Measurements from ENCODE around the gene CCDC141.

- TF ChIP-seq SAP130 (CRISPR knock-in tag; IDR thresholded peaks at IDR 0.05; ENCODE audit: low read depth) (no peak), NR1H2 (CRISPR knock-in tag; IDR thresholded peaks at IDR 0.05; ENCODE audit: borderline replicate concordance, low read depth) (no peak), SIN3A (IDR thresholded peaks at IDR 0.05; ENCODE audit: borderline replicate concordance, low read depth, low read length) (no peak), RAD21 (CRISPR knock-in tag; IDR thresholded peaks at IDR 0.05) (no peak), ETS1 (CRISPR knock-in tag; IDR thresholded peaks at IDR 0.05) (no peak), HMGXB4 (CRISPR knock-in tag; IDR thresholded peaks at IDR 0.05; ENCODE audit: borderline replicate concordance in 1 of 2, low read depth in 1 of 2) (no peak), RBAK (CRISPR knock-in tag; IDR thresholded peaks at IDR 0.05) (no peak)
Observed at GRCh38 chr2:178844701-178845100, 205.2 kb downstream of the CCDC141 start.
